Tibial artery (tissue), 4 donors: ENCODE data around the gene RNF217.
"Not testable (repeated sequence)": the region's sequence is repeated elsewhere in the genome, so short reads cannot be mapped to it uniquely, and the experiment has no call there.

Experiments used
- DNase-seq, 2 donors: peaks; one replicate each; pipeline ENCODE4 v3.0.0-alpha.2; 2019
- H3K27ac ChIP-seq, 2 donors: fragments of 200-600 bp; sonication (generic) in 1 of 2; 1 replicate in 1 of 2; 2 replicates in 1 of 2; pipeline ENCODE4 v1.5.1; 2018 to 2019; ENCODE audit warnings: mild to moderate bottlenecking in 1 of 2
- H3K27me3 ChIP-seq, 2 donors: fragments of 200-600 bp; sonication (generic) in 1 of 2; one replicate each; pipeline versions ENCODE4 v1.5.1 to v1.6.0; 2016 to 2019
- H3K36me3 ChIP-seq, 3 donors: fragments of 200-600 bp; sonication (generic) in 2 of 3; one replicate each; pipeline ENCODE4 v1.5.1; 2016 to 2019; ENCODE audit warnings: mild to moderate bottlenecking in 2 of 3
- H3K4me1 ChIP-seq, 4 donors: fragments of 200-600 bp; sonication (generic) in 2 of 4; 1 replicate in 3 of 4; 2 replicates in 1 of 4; pipeline ENCODE4 v1.5.1; 2016 to 2019
- H3K4me3 ChIP-seq, 2 donors: fragments of 200-600 bp; sonication (generic) in 1 of 2; 1 replicate in 1 of 2; 2 replicates in 1 of 2; pipeline ENCODE4 v1.5.1; 2018 to 2019; ENCODE audit warnings: mild to moderate bottlenecking in 2 of 2
- H3K9me3 ChIP-seq, 3 donors: fragments of 200-600 bp; sonication (generic) in 1 of 3; one replicate each; pipeline ENCODE4 v1.5.1; 2016 to 2019
- CTCF ChIP-seq, 2 experiments: fragments of 200-600 bp in 1 of 2; fragments of 450-650 bp in 1 of 2; IDR thresholded peaks; one replicate each; pipeline ENCODE4 v1.5.1; 2017 to 2019; ENCODE audit warnings: antibody characterized with exemption in 2 of 2, mild to moderate bottlenecking in 1 of 2, moderate library complexity in 1 of 2
- intact Hi-C: fragments of 100-400 bp; cut with DNase I; formaldehyde crosslinking; loops from one replicate; pipeline ENCODE4 v1.15.0; 2023; ENCODE audit warnings: low total_unique reads

Gene RNF217

GRCh38 chr6:125123468-125124048 lies 161.3 kb downstream of the RNF217 start:
- no peak for TF ChIP-seq CTCF (IDR thresholded peaks at IDR 0.05)
- Histone ChIP-seq H3K4me3 (peak overlapping the region in 1 of 2 donors; percentile 20), H3K4me1 (peaks cover 0 to 9% (median 0%) of the 10 kb centered on the region in 4 donors), H3K27ac (no peak overlapping the region), H3K36me3 (no peaks in the 10 kb centered on the region), H3K27me3 (no peaks in the 10 kb centered on the region), H3K9me3 (no peaks in the 10 kb centered on the region)
- intact Hi-C loops, result no loop called here
- DNase-seq, result no peak

- Histone ChIP-seq H3K27ac (no peak overlapping the region), H3K9me3 (no peaks in the 10 kb centered on the region), H3K4me3 (peak overlapping the region in 1 of 2 donors; percentile 20), H3K27me3 (no peaks in the 10 kb centered on the region), H3K36me3 (no peaks in the 10 kb centered on the region), H3K4me1 (peaks cover 0 to 9% (median 0%) of the 10 kb centered on the region in 4 donors)
- TF ChIP-seq CTCF (IDR thresholded peaks at IDR 0.05), result no peak
- intact Hi-C loops, result no loop called here
- no peak for DNase-seq
These were observed 161.9 kb downstream of the RNF217 start for GRCh38 chr6:125124049-125124669.

- not testable (repeated sequence) for H3K27me3 ChIP-seq, H3K4me1 ChIP-seq, H3K36me3 ChIP-seq, DNase-seq, H3K9me3 ChIP-seq, H3K4me3 ChIP-seq, H3K27ac ChIP-seq
- intact Hi-C loops, result loop anchor here (5.0 kb wide), 1 partner anchor 259 kb away; no protein-coding TSS in a partner anchor
These were observed 163.6 kb downstream of the RNF217 start for GRCh38 chr6:125125856-125126255.

GRCh38 chr6:125129354-125129753 lies 167.1 kb downstream of the RNF217 start:
- DNase-seq, result no peak
- Histone ChIP-seq H3K27ac (no peak overlapping the region), H3K36me3 (no peaks in the 10 kb centered on the region), H3K4me1 (peaks cover 0 to under 1% (median 0%) of the 10 kb centered on the region in 4 donors), H3K27me3 (no peaks in the 10 kb centered on the region), H3K9me3 (no peaks in the 10 kb centered on the region), H3K4me3 (no peak overlapping the region)
- intact Hi-C loops, result loop anchor here (5.0 kb wide), 1 partner anchor 262 kb away; no protein-coding TSS in a partner anchor
- no peak for TF ChIP-seq CTCF (IDR thresholded peaks at IDR 0.05)

GRCh38 chr6:125132058-125132457 lies 169.8 kb downstream of the RNF217 start:
- no peaks in the 10 kb centered on the region for H3K9me3 ChIP-seq
- no peaks in the 10 kb centered on the region for H3K36me3 ChIP-seq
- no peak for TF ChIP-seq CTCF (IDR thresholded peaks at IDR 0.05)
- no peak overlapping the region for H3K27ac ChIP-seq
- no peak overlapping the region for H3K4me3 ChIP-seq
- intact Hi-C loops, result no loop called here
- no peaks in the 10 kb centered on the region for H3K27me3 ChIP-seq
- no peaks in the 10 kb centered on the region for H3K4me1 ChIP-seq
- no peak for DNase-seq

GRCh38 chr6:125136378-125136777 lies 174.1 kb downstream of the RNF217 start:
- no peak for TF ChIP-seq CTCF (IDR thresholded peaks at IDR 0.05)
- Histone ChIP-seq H3K9me3 (no peaks in the 10 kb centered on the region), H3K27ac (no peak overlapping the region), H3K27me3 (no peaks in the 10 kb centered on the region), H3K4me1 (peaks cover 0 to 11% (median 3%) of the 10 kb centered on the region in 4 donors), H3K4me3 (no peak overlapping the region), H3K36me3 (no peaks in the 10 kb centered on the region)
- DNase-seq, result no peak
- intact Hi-C loops, result no loop called here
